ENCODE results near the gene CLIP1. TPM values are rescaled to one million over a fixed set of nuclear protein-coding genes. Genes with fewer than 3 reads are reported as not detected.
"Not testable (repeated sequence)": the region's sequence is repeated elsewhere in the genome, so short reads cannot be mapped to it uniquely, and the experiment has no call there.

Gene CLIP1
- 108 TPM for total RNA-seq
- long read RNA-seq, full-length matches to known transcripts = 15 of 52 reads
- long read RNA-seq, partial matches to known transcripts = 23 of 52 reads
- long read RNA-seq, other reads (novel, unspliced or antisense) = 14 of 52 reads

DNA sequence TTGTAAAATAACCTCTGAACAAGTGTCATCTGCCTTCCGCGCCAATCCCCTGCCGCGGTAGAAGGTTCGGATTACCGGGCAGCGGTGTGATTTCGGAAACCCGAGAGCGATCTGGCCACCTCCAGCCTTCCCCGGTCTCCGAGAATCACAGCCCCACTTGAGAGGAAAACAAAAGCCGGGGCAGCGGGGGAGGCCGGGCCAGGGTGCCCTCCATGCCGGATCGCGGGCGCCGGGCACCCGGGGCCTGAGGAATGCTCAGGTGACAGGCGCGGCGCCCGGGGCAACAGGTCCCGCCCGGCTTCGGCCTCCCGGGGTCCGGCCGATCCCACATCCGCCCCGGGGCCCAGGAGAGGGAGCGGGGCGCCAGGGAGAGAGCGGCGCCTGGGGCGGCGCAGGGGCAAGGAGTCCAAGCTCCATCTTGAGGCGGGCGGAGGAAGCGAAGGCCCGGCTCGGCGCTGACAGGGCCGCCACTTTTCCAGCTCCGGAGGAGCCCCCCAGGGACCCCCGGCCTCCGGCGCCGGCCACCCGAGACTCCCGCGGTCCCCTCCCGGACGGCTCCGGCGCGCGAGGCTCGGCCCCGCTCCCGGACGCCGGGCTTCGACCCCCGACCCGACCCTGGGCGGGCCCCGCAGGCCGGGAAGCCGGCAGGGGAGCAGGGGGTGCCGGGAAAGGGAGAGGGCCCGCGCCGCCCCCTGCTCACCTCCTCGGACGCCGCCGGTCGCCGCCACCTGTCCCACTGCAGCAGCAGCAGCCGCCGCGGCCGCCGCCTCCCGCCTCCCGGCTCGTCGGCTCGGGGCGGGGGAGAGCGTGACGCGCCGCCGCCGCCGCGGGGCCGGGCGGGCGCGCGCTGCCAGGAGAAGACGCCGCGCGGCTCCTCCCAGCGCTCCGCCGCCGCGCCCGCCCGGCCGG lies at the start of gene CLIP1:
Gene CLIP1, minus strand, starts transcription at position 849 of the 909 bp plus-strand sequence. CDS start 42,217 bp downstream, outside the sequence.
- peaks cover 23% of the 10 kb centered on the region for H3K4me1 ChIP-seq
- H3K4me3 ChIP-seq = peak within 1 kb of the TSS; percentile 89
- intact Hi-C loops (cut with DNase I) = no loop called here
- DNase-seq = peak; percentile 88
- peak within 1 kb of the TSS; percentile 98 for H3K27ac ChIP-seq
- H3K27me3 ChIP-seq = no peaks in the 10 kb centered on the region
- no peaks in the 10 kb centered on the region for H3K9me3 ChIP-seq
- TF ChIP-seq, protein P1, sequence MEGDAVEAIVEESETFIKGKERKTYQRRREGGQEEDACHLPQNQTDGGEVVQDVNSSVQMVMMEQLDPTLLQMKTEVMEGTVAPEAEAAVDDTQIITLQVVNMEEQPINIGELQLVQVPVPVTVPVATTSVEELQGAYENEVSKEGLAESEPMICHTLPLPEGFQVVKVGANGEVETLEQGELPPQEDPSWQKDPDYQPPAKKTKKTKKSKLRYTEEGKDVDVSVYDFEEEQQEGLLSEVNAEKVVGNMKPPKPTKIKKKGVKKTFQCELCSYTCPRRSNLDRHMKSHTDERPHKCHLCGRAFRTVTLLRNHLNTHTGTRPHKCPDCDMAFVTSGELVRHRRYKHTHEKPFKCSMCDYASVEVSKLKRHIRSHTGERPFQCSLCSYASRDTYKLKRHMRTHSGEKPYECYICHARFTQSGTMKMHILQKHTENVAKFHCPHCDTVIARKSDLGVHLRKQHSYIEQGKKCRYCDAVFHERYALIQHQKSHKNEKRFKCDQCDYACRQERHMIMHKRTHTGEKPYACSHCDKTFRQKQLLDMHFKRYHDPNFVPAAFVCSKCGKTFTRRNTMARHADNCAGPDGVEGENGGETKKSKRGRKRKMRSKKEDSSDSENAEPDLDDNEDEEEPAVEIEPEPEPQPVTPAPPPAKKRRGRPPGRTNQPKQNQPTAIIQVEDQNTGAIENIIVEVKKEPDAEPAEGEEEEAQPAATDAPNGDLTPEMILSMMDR (IDR thresholded peaks at IDR 0.05) = peak; percentile 58
- no peaks in the 10 kb centered on the region for H3K36me3 ChIP-seq
- peak; percentile 92 for ATAC-seq

DNA sequence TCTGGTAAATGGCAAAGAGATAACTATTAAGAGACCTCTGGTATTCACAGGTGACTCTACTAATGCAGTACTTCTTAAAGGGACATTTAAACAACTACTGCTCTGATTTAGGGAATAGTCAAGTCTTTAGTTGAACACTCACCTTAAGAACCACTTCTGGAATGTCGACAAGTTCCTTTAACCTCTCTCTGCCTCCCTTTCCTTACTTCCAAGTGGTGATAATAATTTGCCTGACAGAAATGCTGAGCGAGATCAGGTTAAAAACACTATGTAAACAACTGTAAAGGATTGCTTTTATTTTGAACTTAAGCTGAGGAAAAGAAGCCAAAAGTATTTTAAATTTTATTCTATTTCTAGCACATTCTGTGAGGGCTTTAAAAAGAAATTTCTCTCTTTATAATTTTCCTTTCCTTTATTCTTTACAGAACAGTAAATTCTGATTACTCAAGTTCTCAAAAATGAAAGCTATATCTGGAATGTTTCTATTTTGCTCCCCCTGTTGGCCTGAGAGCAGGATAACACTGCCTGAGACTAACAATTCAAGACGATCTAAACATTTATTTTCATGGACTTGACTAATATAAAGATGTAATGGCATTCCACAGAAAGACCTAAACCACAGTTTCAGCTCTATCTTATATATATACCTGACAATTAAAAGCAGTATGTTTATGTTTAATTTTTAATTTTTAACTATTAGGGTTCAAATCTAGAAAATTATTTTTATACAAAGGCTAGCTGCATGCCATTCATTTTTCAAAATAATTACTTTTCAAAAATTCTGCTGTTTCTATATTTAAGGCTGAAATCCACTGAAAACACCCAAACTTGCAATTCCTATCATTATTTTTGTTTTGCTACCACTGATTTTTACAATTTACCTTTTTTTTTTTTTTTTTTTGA lies 49.1 kb upstream of the CLIP1 start:
- Histone ChIP-seq H3K36me3 (peaks cover 40% of the 10 kb centered on the region), H3K27ac (peak overlapping the region; percentile 53), H3K9me3 (no peaks in the 10 kb centered on the region), H3K4me3 (no peak overlapping the region), H3K27me3 (no peaks in the 10 kb centered on the region), H3K4me1 (peaks cover 6% of the 10 kb centered on the region)
- TF ChIP-seq, protein P1 (IDR thresholded peaks at IDR 0.05) = peak; percentile 82
- no peak for DNase-seq
- peak; percentile 82 for ATAC-seq
- intact Hi-C loops (cut with DNase I) = loop anchor here (2.0 kb wide), 1 partner anchor 73 kb away; no protein-coding TSS in a partner anchor

DNA sequence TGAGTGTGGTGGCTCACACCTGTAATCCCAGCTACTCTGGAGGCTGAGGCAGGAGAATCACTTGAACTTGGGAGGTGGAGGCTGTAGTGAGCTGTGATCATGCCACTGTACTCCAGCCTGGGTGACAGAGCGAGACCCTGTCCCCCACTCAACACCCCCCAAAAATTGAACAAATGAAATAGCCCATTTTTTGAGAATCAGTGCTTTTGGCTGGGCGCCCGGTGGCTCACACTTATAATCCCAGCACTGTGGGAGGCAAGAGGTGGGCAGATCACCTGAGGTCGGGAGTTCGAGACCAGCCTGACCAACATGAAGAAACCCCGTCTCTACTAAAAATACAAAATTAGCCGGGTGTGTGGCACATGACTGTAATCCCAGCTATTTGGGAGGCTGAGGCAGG lies 48.1 kb upstream of the CLIP1 start:
- peak; percentile 48 for DNase-seq
- H3K27me3 ChIP-seq, ATAC-seq, H3K4me3 ChIP-seq, H3K4me1 ChIP-seq, H3K9me3 ChIP-seq: not testable (repeated sequence)
- intact Hi-C loops (cut with DNase I) = loop anchor here (2.0 kb wide), 1 partner anchor 72 kb away; no protein-coding TSS in a partner anchor
- Histone ChIP-seq H3K36me3 (peaks cover 30% of the 10 kb centered on the region), H3K27ac (peak overlapping the region; percentile 53)

DNA sequence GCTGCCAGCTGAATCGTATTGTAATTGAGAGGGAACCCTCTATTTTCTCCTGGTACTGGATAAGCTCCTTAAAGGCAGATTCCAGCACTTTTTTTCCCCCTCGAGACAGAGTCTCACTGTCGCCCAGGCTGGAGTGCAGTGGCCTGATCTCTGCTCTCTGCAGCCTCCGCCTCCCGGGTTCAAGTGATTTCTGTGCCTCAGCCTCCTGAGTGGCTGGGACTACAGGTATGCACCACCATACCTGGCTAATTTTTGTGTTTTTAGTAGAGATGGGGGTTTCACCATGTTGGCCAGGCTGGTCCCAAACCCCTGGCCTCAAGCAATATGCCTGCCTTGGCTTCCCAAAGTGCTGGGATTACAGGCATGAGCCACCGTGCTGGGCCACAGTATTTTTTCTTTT lies 47.4 kb upstream of the CLIP1 start:
- not testable (repeated sequence) for H3K4me1 ChIP-seq, H3K9me3 ChIP-seq, H3K27ac ChIP-seq, H3K27me3 ChIP-seq, H3K4me3 ChIP-seq, ATAC-seq
- peaks cover 22% of the 10 kb centered on the region for H3K36me3 ChIP-seq
- intact Hi-C loops (cut with DNase I) = loop anchor here (2.0 kb wide), 1 partner anchor 71 kb away; no protein-coding TSS in a partner anchor
- peak; percentile 11 for DNase-seq

DNA sequence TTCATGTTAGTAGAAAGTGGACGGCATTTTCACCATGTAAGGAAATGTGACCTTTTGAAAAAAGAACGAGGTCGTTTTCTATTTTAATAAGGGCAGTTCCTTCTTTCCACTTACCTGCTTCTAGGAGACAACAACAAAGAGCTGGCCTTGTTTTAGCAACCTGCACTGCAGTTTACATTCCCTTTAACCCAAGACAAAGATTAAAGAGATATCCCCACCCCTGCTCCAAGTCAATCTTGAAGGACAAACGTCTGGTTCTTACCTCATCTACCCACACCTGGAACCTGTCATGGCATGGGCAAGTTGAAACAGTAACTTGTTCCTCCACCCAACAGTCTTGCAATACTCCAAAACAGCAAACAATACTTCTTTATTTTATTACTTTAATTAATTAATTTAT lies 45.5 kb upstream of the CLIP1 start:
- no peak for DNase-seq
- peaks cover 6% of the 10 kb centered on the region for H3K4me1 ChIP-seq
- peaks cover 7% of the 10 kb centered on the region for H3K36me3 ChIP-seq
- no peak overlapping the region for H3K27ac ChIP-seq
- no peaks in the 10 kb centered on the region for H3K9me3 ChIP-seq
- TF ChIP-seq, protein P1 (IDR thresholded peaks at IDR 0.05) = no peak
- ATAC-seq = no peak
- no peaks in the 10 kb centered on the region for H3K27me3 ChIP-seq
- intact Hi-C loops (cut with DNase I) = no loop called here
- H3K4me3 ChIP-seq = no peak overlapping the region

DNA sequence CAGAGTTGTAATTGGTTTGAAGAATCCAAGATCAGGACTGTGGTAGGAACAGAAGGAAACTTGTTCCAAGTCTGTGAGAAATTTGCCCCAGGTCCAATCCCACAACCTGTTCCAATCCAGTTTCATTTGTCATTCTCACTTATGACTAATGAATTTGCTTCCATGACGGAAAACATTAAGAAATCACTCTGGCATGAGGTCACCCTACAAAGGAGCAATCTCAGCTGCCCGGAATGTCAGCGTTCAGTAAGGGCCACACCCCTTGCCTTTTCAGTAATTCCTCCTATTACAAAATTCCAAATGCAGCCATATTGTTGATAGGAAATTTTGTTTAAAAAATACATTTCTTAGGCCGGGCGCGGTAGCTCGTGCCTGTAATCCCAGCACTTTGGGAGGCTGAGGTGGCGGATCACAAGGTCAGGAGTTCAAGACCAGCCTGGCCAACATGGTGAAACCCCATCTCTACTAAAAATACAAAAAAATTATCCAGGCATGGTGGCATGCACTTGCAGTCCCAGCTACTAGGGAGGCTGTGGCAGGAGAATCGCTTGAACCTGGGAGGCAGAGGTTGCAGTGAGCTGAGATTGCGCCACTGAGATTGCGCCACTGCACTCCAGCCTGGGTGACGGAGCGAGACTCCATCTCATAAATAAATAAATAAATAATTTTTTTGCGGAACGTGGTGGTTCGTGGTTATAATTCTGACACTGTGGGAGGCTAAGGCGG lies 42.0 kb upstream of the CLIP1 start:
- H3K27ac ChIP-seq = peak overlapping the region; percentile 37
- H3K9me3 ChIP-seq; intact Hi-C loops (cut with DNase I): not testable (repeated sequence)

More for the DNA sequence above, 42.0 kb upstream of the CLIP1 start:
- not testable (repeated sequence) for H3K4me1 ChIP-seq, H3K4me3 ChIP-seq, H3K27me3 ChIP-seq, H3K36me3 ChIP-seq
- peak; percentile 85 for ATAC-seq
- peak; percentile 74 for DNase-seq

Data from upper lobe of right lung (tissue), 1 donor.